WTC11 (cell line): Measurements from ENCODE around the gene NDC1. TPM values are rescaled to one million over a fixed set of nuclear protein-coding genes. Genes with fewer than 3 reads are reported as not detected.

Experiments
- ATAC-seq: fragments of 200-7000 bp; cut with Tn5 transposase; 2 replicates; pipeline ENCODE4 v1.10.0; 2021; ENCODE audit warnings: mild to moderate bottlenecking, moderate library complexity
- CTCF ChIA-PET: fragments of 300-600 bp; sonication (Branson Sonifier 250); formaldehyde crosslinking; loops from one replicate; lab custom pipeline; 2021; ENCODE audit warnings: antibody characterized with exemption; lab: Charles Lee
- POLR2A ChIA-PET: fragments of 350-600 bp; sonication (Branson Sonifier 250); formaldehyde crosslinking; loops from one replicate; lab custom pipeline; 2021; ENCODE audit warnings: antibody characterized with exemption; lab: Charles Lee
- DNase-seq: peaks from one replicate; pipeline ENCODE4 v3.0.0; 2021; ENCODE audit warnings: low spot score
- H3K27ac Mint-ChIP-seq: 2 replicates; pipeline ENCODE4 v1.8.0; 2021; ENCODE audit warnings: mixed read lengths
- H3K27me3 Mint-ChIP-seq: 2 replicates; pipeline ENCODE4 v1.8.0; 2021; ENCODE audit warnings: low read depth, mild to moderate bottlenecking, moderate library complexity, mixed read lengths
- H3K36me3 Mint-ChIP-seq: 2 replicates; pipeline ENCODE4 v1.8.0; 2021; ENCODE audit warnings: mixed read lengths
- H3K4me1 Mint-ChIP-seq: 2 replicates; pipeline ENCODE4 v1.8.0; 2022; ENCODE audit warnings: mixed read lengths
- H3K4me3 Mint-ChIP-seq: 2 replicates; pipeline ENCODE4 v1.8.0; 2021; ENCODE audit warnings: mild to moderate bottlenecking, moderate library complexity, mixed read lengths
- H3K9me3 Mint-ChIP-seq: 2 replicates; pipeline ENCODE4 v1.8.0; 2021; ENCODE audit warnings: mixed read lengths
- ETV6 ChIP-seq: sonication (generic); formaldehyde crosslinking; IDR thresholded peaks from 2 replicates; pipeline ENCODE4 v1.8.1; 2022; ENCODE audit warnings: mild to moderate bottlenecking, missing genetic modification reagents
- FOXP4 ChIP-seq: sonication (generic); formaldehyde crosslinking; IDR thresholded peaks from 2 replicates; pipeline ENCODE4 v1.8.0; 2022; ENCODE audit warnings: mild to moderate bottlenecking, missing genetic modification reagents
- IRF2 ChIP-seq: sonication (generic); formaldehyde crosslinking; IDR thresholded peaks from 2 replicates; pipeline ENCODE4 v1.8.0; 2022; ENCODE audit warnings: low read depth, missing genetic modification reagents, borderline replicate concordance
- JAZF1 ChIP-seq: fragments of 250-450 bp; sonication (Bioruptor Pico); IDR thresholded peaks from 2 replicates; pipeline ENCODE4 v1.9.0; 2021; ENCODE audit warnings: moderate library complexity, mild to moderate bottlenecking, inconsistent platforms
- KAT7 ChIP-seq: sonication (generic); formaldehyde crosslinking; IDR thresholded peaks from 2 replicates; pipeline ENCODE4 v1.8.1; 2023; ENCODE audit warnings: missing genetic modification reagents, mild to moderate bottlenecking, borderline replicate concordance
- MLX ChIP-seq: sonication (generic); formaldehyde crosslinking; IDR thresholded peaks from 2 replicates; pipeline ENCODE4 v1.8.1; 2023; ENCODE audit warnings: mild to moderate bottlenecking, missing genetic modification reagents, moderate library complexity
- NFYB ChIP-seq: sonication (generic); formaldehyde crosslinking; conservative IDR thresholded peaks from 2 replicates; pipeline ENCODE4 v1.8.0; 2022; ENCODE audit warnings: low read depth, missing genetic modification reagents
- PRRX2 ChIP-seq: fragments of 250-450 bp; sonication (Bioruptor Pico); IDR thresholded peaks from 2 replicates; pipeline ENCODE4 v1.8.0; 2021; ENCODE audit warnings: mild to moderate bottlenecking
- SMAD4 ChIP-seq: sonication (generic); formaldehyde crosslinking; IDR thresholded peaks from 2 replicates; pipeline ENCODE4 v1.8.0; 2022; ENCODE audit warnings: mild to moderate bottlenecking, missing genetic modification reagents
- SP1 ChIP-seq: sonication (generic); formaldehyde crosslinking; conservative IDR thresholded peaks from 2 replicates; pipeline ENCODE4 v1.8.1; 2022; ENCODE audit warnings: missing genetic modification reagents
- TP53 ChIP-seq: sonication (generic); formaldehyde crosslinking; IDR thresholded peaks from 2 replicates; pipeline ENCODE4 v1.8.1; 2023; ENCODE audit warnings: mild to moderate bottlenecking, missing genetic modification reagents
- ZNF423 ChIP-seq: fragments of 250-450 bp; sonication (Bioruptor Pico); IDR thresholded peaks from 2 replicates; pipeline ENCODE4 v2.1.2; 2022; ENCODE audit warnings: mild to moderate bottlenecking, moderate library complexity
- total RNA-seq: library from RNA; stranded (reverse); gene quantifications from 3 replicates; pipeline ENCODE4 v1.2.3, GENCODE V29; 2021
- TF ChIP-seq, protein P1 (sequence below): sonication (generic); formaldehyde crosslinking; IDR thresholded peaks from 2 replicates; pipeline ENCODE4 v1.8.0; 2023; ENCODE audit warnings: missing genetic modification reagents, mild to moderate bottlenecking, borderline replicate concordance
- TF ChIP-seq, protein P2 (sequence below): sonication (generic); formaldehyde crosslinking; IDR thresholded peaks from 2 replicates; pipeline ENCODE4 v1.8.1; 2023; ENCODE audit warnings: mild to moderate bottlenecking, missing genetic modification reagents, borderline replicate concordance
- TF ChIP-seq, protein P3 (sequence below): fragments of 250-450 bp; sonication (Bioruptor Pico); IDR thresholded peaks from 2 replicates; pipeline ENCODE4 v1.9.0; 2021; ENCODE audit warnings: moderate library complexity, mild to moderate bottlenecking, inconsistent platforms, borderline replicate concordance
- TF ChIP-seq, protein P4 (sequence below): sonication (generic); formaldehyde crosslinking; IDR thresholded peaks from 2 replicates; pipeline ENCODE4 v1.8.1; 2022; ENCODE audit warnings: missing genetic modification reagents, borderline replicate concordance
- TF ChIP-seq, protein P5 (sequence below): sonication (generic); formaldehyde crosslinking; IDR thresholded peaks from 2 replicates; pipeline ENCODE4 v1.8.0; 2022; ENCODE audit warnings: missing genetic modification reagents

The NDC1 gene
- total RNA-seq, 1 experiment from 2014 or later: 52.4 TPM

DNA sequence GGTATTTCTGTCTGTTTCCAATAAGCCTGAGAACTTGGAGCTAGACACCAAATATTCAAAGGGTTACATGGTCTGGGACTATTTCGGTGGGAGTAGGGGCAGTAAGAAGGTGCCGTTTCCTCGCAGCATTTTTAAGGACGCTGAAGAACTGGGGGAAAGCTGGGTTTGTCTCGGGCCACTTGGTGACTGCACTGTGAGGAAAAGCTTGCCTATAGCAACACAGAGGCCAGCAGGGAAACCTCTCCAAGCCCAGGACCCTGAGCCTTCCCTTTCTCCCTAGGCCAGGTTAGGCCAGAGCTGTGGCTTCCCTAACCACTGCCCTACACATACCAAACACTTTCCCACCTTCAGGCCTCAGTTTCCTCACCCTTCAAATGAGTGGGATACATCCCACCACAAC, 102.4 kb downstream of the NDC1 start:
- peaks cover 7% of the 10 kb centered on the region for H3K4me1 Mint-ChIP-seq
- CTCF ChIA-PET: interaction anchor here (0.9 to 3.9 kb wide), 4 partner anchors 11 to 250 kb away, joined by 3 to 17 read pairs (median 15); no protein-coding TSS in a partner anchor

More for the DNA sequence above, 102.4 kb downstream of the NDC1 start:
- TF ChIP-seq JAZF1 (CRISPR knock-in tag) (no peak), TP53 (CRISPR knock-in tag) (no peak), PRRX2 (CRISPR knock-in tag) (no peak), ETV6 (CRISPR knock-in tag) (no peak), SMAD4 (CRISPR knock-in tag) (no peak), NFYB (no peak), IRF2 (CRISPR knock-in tag) (no peak), SP1 (no peak), FOXP4 (CRISPR knock-in tag) (no peak), MLX (no peak), KAT7 (CRISPR knock-in tag) (no peak), ZNF423 (CRISPR knock-in tag) (no peak)
- TF ChIP-seq, protein P1, sequence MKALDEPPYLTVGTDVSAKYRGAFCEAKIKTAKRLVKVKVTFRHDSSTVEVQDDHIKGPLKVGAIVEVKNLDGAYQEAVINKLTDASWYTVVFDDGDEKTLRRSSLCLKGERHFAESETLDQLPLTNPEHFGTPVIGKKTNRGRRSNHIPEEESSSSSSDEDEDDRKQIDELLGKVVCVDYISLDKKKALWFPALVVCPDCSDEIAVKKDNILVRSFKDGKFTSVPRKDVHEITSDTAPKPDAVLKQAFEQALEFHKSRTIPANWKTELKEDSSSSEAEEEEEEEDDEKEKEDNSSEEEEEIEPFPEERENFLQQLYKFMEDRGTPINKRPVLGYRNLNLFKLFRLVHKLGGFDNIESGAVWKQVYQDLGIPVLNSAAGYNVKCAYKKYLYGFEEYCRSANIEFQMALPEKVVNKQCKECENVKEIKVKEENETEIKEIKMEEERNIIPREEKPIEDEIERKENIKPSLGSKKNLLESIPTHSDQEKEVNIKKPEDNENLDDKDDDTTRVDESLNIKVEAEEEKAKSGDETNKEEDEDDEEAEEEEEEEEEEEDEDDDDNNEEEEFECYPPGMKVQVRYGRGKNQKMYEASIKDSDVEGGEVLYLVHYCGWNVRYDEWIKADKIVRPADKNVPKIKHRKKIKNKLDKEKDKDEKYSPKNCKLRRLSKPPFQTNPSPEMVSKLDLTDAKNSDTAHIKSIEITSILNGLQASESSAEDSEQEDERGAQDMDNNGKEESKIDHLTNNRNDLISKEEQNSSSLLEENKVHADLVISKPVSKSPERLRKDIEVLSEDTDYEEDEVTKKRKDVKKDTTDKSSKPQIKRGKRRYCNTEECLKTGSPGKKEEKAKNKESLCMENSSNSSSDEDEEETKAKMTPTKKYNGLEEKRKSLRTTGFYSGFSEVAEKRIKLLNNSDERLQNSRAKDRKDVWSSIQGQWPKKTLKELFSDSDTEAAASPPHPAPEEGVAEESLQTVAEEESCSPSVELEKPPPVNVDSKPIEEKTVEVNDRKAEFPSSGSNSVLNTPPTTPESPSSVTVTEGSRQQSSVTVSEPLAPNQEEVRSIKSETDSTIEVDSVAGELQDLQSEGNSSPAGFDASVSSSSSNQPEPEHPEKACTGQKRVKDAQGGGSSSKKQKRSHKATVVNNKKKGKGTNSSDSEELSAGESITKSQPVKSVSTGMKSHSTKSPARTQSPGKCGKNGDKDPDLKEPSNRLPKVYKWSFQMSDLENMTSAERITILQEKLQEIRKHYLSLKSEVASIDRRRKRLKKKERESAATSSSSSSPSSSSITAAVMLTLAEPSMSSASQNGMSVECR: no peak
- TF ChIP-seq, protein P2, sequence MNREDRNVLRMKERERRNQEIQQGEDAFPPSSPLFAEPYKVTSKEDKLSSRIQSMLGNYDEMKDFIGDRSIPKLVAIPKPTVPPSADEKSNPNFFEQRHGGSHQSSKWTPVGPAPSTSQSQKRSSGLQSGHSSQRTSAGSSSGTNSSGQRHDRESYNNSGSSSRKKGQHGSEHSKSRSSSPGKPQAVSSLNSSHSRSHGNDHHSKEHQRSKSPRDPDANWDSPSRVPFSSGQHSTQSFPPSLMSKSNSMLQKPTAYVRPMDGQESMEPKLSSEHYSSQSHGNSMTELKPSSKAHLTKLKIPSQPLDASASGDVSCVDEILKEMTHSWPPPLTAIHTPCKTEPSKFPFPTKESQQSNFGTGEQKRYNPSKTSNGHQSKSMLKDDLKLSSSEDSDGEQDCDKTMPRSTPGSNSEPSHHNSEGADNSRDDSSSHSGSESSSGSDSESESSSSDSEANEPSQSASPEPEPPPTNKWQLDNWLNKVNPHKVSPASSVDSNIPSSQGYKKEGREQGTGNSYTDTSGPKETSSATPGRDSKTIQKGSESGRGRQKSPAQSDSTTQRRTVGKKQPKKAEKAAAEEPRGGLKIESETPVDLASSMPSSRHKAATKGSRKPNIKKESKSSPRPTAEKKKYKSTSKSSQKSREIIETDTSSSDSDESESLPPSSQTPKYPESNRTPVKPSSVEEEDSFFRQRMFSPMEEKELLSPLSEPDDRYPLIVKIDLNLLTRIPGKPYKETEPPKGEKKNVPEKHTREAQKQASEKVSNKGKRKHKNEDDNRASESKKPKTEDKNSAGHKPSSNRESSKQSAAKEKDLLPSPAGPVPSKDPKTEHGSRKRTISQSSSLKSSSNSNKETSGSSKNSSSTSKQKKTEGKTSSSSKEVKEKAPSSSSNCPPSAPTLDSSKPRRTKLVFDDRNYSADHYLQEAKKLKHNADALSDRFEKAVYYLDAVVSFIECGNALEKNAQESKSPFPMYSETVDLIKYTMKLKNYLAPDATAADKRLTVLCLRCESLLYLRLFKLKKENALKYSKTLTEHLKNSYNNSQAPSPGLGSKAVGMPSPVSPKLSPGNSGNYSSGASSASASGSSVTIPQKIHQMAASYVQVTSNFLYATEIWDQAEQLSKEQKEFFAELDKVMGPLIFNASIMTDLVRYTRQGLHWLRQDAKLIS (CRISPR knock-in tag): no peak
- TF ChIP-seq, protein P3, sequence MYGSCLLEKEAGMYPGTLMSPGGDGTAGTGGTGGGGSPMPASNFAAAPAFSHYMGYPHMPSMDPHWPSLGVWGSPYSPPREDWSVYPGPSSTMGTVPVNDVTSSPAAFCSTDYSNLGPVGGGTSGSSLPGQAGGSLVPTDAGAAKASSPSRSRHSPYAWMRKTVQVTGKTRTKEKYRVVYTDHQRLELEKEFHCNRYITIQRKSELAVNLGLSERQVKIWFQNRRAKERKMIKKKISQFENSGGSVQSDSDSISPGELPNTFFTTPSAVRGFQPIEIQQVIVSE: no peak
- TF ChIP-seq, protein P4, sequence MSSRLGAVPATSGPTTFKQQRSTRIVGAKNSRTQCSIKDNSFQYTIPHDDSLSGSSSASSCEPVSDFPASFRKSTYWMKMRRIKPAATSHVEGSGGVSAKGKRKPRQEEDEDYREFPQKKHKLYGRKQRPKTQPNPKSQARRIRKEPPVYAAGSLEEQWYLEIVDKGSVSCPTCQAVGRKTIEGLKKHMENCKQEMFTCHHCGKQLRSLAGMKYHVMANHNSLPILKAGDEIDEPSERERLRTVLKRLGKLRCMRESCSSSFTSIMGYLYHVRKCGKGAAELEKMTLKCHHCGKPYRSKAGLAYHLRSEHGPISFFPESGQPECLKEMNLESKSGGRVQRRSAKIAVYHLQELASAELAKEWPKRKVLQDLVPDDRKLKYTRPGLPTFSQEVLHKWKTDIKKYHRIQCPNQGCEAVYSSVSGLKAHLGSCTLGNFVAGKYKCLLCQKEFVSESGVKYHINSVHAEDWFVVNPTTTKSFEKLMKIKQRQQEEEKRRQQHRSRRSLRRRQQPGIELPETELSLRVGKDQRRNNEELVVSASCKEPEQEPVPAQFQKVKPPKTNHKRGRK (CRISPR knock-in tag): no peak
- TF ChIP-seq, protein P5, sequence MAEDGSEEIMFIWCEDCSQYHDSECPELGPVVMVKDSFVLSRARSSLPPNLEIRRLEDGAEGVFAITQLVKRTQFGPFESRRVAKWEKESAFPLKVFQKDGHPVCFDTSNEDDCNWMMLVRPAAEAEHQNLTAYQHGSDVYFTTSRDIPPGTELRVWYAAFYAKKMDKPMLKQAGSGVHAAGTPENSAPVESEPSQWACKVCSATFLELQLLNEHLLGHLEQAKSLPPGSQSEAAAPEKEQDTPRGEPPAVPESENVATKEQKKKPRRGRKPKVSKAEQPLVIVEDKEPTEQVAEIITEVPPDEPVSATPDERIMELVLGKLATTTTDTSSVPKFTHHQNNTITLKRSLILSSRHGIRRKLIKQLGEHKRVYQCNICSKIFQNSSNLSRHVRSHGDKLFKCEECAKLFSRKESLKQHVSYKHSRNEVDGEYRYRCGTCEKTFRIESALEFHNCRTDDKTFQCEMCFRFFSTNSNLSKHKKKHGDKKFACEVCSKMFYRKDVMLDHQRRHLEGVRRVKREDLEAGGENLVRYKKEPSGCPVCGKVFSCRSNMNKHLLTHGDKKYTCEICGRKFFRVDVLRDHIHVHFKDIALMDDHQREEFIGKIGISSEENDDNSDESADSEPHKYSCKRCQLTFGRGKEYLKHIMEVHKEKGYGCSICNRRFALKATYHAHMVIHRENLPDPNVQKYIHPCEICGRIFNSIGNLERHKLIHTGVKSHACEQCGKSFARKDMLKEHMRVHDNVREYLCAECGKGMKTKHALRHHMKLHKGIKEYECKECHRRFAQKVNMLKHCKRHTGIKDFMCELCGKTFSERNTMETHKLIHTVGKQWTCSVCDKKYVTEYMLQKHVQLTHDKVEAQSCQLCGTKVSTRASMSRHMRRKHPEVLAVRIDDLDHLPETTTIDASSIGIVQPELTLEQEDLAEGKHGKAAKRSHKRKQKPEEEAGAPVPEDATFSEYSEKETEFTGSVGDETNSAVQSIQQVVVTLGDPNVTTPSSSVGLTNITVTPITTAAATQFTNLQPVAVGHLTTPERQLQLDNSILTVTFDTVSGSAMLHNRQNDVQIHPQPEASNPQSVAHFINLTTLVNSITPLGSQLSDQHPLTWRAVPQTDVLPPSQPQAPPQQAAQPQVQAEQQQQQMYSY (CRISPR knock-in tag): no peak
- Mint-ChIP-seq H3K27me3 (peaks cover 66% of the 10 kb centered on the region), H3K36me3 (no peaks in the 10 kb centered on the region), H3K4me3 (no peak overlapping the region), H3K9me3 (no peaks in the 10 kb centered on the region), H3K27ac (no peak overlapping the region)
- POLR2A ChIA-PET: interaction anchor here (0.7 kb wide), 1 partner anchor 31 kb away, joined by 3 read pairs; no protein-coding TSS in a partner anchor
- DNase-seq (no peak), ATAC-seq (no peak)
